GM10847 (cell line): ENCODE results near the gene CARD16.

Source experiments
- POLR2A ChIP-seq: IDR thresholded peaks from 2 replicates; pipeline ENCODE4 v1.6.1; 2011; ENCODE audit not compliant: insufficient read length; ENCODE audit errors: extremely low read depth

CARD16 gene

GRCh38 chr11:105046898-105047579 is 1.9 kb upstream of the CARD16 start:
- no peak for TF ChIP-seq POLR2A

- no peak for TF ChIP-seq POLR2A
These were observed 651 bp upstream of the CARD16 start for GRCh38 chr11:105045676-105046296.

DNA sequence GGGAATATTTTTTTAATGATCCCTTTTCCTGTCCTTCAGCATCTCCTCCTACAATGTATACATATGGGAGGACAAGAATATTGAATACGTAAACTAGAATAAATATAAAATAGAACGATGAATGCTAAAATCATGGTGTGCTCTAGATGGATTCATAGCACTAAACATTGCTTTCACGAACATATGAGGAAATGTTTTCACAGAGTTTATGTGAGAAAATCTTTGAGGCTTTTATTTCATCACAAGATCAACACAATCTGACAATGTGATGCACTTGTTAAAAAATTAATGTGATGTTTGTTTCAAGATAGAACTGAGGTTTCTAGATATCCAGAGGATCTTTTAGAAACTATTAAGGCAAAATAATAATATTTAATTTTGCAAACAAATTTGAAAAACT is 3.0 kb downstream of the CARD16 start:
- TF ChIP-seq POLR2A = no peak

GRCh38 chr11:105040703-105041102 is 4.4 kb downstream of the CARD16 start:
- TF ChIP-seq POLR2A = no peak

GRCh38 chr11:105034813-105035620 is 10.1 kb downstream of the CARD16 start, which contains the start of gene CASP1:
Gene CASP1, minus strand, starts transcription at chr11:105035144. Its CDS starts 31 bp downstream, at chr11:105035113.
- no peak for TF ChIP-seq POLR2A

GRCh38 chr11:105033781-105034180 is 11.4 kb downstream of the CARD16 start:
- no peak for TF ChIP-seq POLR2A

DNA sequence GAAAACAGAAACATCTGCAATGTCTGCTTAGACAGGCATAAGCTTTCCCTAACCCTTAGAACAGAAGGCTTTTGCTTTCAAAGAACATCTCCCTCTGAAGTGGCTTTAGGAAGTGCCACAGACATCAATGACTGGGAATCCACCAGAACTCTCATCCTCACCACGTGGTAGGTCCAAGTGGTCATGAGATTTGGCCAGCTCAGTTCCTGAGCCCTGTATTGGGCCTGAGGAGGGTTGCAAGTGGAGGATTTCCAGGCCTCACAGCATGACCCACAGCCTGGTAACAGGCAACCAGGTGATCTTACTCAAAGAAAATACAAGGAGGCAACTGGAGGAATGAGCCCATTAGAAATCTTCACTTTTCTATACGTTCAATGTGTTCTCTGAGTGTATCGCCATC is 11.8 kb downstream of the CARD16 start:
- TF ChIP-seq POLR2A = no peak

GRCh38 chr11:105032495-105032894 is 12.6 kb downstream of the CARD16 start:
- TF ChIP-seq POLR2A = no peak

DNA sequence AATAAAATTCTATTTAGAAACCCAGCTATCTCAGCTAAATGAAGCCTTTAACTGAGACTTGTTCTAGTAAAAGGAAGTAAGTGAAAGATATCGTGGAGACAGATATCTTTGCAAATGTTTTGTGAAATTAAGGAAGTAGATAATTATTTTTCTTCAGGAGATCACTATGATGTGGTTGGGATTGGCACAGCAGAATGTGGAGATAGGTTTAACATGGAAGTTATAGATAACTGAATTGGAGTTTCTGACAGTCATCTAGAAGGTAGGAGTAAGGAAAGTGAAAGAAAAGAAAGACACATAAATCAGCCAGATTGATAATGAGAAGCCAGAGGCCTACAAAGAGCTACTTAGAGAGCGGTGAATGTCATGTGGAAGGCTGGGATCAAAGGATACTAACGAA is 17.5 kb downstream of the CARD16 start:
- no peak for TF ChIP-seq POLR2A

DNA sequence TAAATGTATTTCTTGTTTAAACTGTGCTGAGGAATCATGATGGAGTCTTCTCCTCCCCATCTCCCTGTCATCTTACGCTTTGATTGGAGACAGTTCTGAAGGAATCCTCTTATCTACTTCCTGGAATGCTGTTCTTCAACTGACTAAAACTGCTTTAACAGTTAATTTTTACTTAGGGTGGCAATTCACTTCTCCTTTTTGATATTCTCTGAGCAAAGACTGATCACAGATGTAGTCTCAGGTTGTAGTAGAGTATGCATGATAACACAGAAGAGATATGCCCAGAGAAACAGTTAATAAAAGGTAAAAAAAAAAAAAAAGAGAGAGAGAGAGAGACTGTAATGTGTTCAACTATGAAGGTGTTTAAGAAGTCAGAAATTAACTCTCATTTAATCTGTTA is 20.7 kb downstream of the CARD16 start:
- no peak for TF ChIP-seq POLR2A

- no peak for TF ChIP-seq POLR2A
These were observed 22.1 kb downstream of the CARD16 start, which contains the start of gene CASP5 for GRCh38 chr11:105023003-105023402. Gene CASP5, minus strand, starts transcription at chr11:105023168. Its CDS starts 32 bp downstream, at chr11:105023136.

DNA sequence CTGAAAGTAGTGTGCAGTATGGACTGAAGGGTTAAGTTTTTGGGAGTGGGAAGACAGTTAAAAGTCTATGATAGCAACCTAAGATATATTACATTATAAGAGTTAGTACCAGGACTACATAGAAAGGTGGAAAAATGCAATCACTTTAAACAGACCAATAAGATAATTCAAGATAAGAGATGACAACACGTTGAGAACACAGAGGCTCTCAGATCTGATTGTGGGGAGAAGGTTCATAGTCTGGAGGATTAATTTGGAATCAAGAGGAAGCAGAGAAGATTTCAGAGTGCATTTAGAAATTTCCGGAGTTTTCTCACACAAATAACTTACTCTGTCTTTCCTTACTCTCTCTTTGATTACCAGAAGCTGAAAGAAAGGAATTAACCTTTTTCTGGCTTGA is 22.6 kb downstream of the CARD16 start:
- no peak for TF ChIP-seq POLR2A

GRCh38 chr11:105007463-105007862 is 37.7 kb downstream of the CARD16 start:
- TF ChIP-seq POLR2A = no peak

DNA sequence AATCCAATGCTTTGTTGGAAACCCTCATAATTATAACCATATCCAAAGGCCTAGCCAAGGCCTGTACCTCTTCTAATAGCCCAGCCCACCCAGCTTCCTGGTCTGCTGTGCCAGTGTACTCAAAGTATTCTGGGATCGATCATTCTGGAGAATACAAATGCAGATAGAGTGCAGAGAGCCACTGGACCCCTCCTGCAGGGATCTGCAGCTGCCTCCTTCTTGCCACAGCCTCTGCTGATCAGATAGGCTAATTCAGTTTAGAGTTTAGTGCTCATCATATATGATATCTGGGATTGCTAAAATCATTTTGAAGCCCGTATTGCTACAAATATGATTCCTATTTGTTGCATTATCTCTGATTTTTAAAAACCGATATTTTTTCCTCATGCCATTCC is 39.7 kb downstream of the CARD16 start:
- TF ChIP-seq POLR2A = no peak

DNA sequence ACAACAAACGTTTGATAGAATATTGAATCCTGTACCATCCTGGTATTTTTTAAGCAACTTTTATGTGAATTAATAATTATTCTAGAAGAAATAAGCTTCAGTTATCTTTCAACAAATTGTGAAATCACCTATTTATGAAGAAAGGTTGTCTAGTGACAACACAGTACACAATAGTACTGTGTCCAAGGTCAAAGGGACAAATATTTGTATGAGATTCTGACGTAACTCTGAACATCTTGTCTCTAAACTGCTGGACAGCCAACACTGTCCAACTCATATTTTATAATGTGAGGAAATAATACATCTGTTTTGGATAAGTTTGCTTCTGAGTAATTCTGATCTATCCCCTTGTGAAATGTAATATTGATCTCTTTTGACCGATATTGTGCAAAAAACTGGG is 41.1 kb downstream of the CARD16 start:
- no peak for TF ChIP-seq POLR2A

DNA sequence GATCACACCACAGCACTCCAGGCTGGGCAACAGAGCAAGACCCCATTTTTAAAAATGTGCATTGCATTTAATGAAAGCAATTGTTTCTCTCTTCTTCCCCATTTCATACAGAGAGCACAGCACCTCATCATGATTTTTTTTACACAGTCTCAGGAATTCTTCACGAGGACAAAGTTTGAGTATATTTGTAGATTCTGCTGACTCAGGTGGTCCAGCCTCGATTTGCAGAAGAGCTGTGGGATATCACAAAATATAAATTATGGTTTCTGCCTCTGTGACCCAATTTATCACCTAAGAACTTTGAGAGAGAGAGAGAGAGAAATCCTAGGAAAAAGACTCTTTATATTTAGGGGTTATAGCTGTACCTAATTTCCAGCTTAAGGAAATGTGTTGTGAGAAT is 42.0 kb downstream of the CARD16 start:
- TF ChIP-seq POLR2A = no peak
